Measurements from ENCODE around the gene PPP1R2. TPM values are rescaled to one million over a fixed set of nuclear protein-coding genes. Genes with fewer than 3 reads are reported as not detected.

PPP1R2 gene
- total and polyA plus RNA-seq, 4 donors: 26.2 to 77.0 (median 46.5) TPM

DNA sequence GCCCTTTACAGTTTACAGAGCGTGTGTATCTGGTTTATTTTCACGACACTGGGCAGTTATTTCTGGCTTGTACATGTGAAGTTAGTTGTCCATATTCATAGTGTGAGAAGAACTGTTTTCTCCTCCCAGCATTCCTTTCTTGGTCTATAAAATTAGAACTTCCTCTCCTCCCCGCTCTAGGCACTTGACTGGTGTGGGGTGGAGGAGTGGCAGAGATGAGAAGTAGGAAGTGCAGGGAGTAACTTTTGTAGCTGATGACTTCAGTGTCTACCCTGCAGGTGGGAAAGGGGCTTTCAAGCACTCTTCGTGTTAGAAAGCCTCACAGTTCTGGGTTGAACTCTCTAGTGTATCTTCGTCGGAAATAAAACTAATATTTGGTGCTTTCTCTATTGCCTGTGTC, 27.2 kb upstream of the PPP1R2 start:
- Histone ChIP-seq H3K36me3 (ENCODE audit: control insufficient read depth in 4 of 4, insufficient read depth in 4 of 4, low read length in 4 of 4) (no peaks in the 10 kb centered on the region), H3K27ac (ENCODE audit: low read depth in 1 of 2, low read length in 1 of 2) (no peak overlapping the region), H3K9ac (ENCODE audit: insufficient read depth in 1 of 2, low read length in 2 of 2) (no peak overlapping the region), H3K9me3 (ENCODE audit: control insufficient read depth in 4 of 4, insufficient read depth in 3 of 4, low read length in 3 of 4) (peaks cover 0 to 1% (median 0%) of the 10 kb centered on the region in 4 donors), H3K27me3 (ENCODE audit: control insufficient read depth in 3 of 3, insufficient read depth in 3 of 3, low read length in 2 of 3) (no peaks in the 10 kb centered on the region), H3K4me1 (ENCODE audit: control insufficient read depth in 5 of 5, insufficient read depth in 5 of 5, low read length in 5 of 5) (peaks cover 0 to 8% (median 4%) of the 10 kb centered on the region in 5 donors), H3K4me3 (no peak overlapping the region)
- no peak for ATAC-seq (ENCODE audit: insufficient read depth, low FRiP score)
- 81 to 85% methylated on average over 6 of the region's 6 CpGs for WGBS, 2 donors
- no peak for DNase-seq
- TF ChIP-seq CTCF (IDR thresholded peaks at IDR 0.05; ENCODE audit: control extremely low read depth, extremely low read depth): no peak

DNA sequence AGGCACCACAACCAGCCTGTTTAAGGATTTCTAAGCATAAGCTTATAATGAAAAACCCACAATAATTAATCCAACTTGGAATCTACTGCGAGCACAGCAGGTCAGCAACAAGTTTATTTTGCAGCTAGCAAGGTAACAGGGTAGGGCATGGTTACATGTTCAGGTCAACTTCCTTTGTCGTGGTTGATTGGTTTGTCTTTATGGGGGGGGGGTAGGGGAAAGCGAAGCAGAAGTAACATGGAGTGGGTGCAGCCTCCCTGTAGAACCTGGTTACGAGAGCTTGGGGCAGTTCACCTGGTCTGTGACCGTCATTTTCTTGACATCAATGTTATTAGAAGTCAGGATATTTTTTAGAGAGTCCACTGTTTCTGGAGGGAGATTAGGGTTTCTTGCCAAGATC, 25.5 kb upstream of the PPP1R2 start:
- no peak for ATAC-seq (ENCODE audit: insufficient read depth, low FRiP score)
- no peak for TF ChIP-seq CTCF (IDR thresholded peaks at IDR 0.05; ENCODE audit: control extremely low read depth, extremely low read depth)
- Histone ChIP-seq H3K9ac (ENCODE audit: insufficient read depth in 1 of 2, low read length in 2 of 2) (no peak overlapping the region), H3K36me3 (ENCODE audit: control insufficient read depth in 4 of 4, insufficient read depth in 4 of 4, low read length in 4 of 4) (no peaks in the 10 kb centered on the region), H3K4me3 (no peak overlapping the region), H3K4me1 (ENCODE audit: control insufficient read depth in 5 of 5, insufficient read depth in 5 of 5, low read length in 5 of 5) (peaks cover 0 to 8% (median 4%) of the 10 kb centered on the region in 5 donors), H3K9me3 (ENCODE audit: control insufficient read depth in 4 of 4, insufficient read depth in 3 of 4, low read length in 3 of 4) (peaks cover 0 to 1% (median 0%) of the 10 kb centered on the region in 4 donors), H3K27ac (ENCODE audit: low read depth in 1 of 2, low read length in 1 of 2) (no peak overlapping the region), H3K27me3 (ENCODE audit: control insufficient read depth in 3 of 3, insufficient read depth in 3 of 3, low read length in 2 of 3) (no peaks in the 10 kb centered on the region)
- WGBS, 2 donors: 73 to 81% methylated on average over 5 of the region's 5 CpGs
- no peak for DNase-seq

- Histone ChIP-seq H3K4me1 (ENCODE audit: control insufficient read depth in 5 of 5, insufficient read depth in 5 of 5, low read length in 5 of 5) (peaks cover 0 to 8% (median 0%) of the 10 kb centered on the region in 5 donors), H3K36me3 (ENCODE audit: control insufficient read depth in 4 of 4, insufficient read depth in 4 of 4, low read length in 4 of 4) (no peaks in the 10 kb centered on the region), H3K27ac (ENCODE audit: low read depth in 1 of 2, low read length in 1 of 2) (no peak overlapping the region), H3K27me3 (ENCODE audit: control insufficient read depth in 3 of 3, insufficient read depth in 3 of 3, low read length in 2 of 3) (no peaks in the 10 kb centered on the region), H3K4me3 (no peak overlapping the region), H3K9ac (ENCODE audit: insufficient read depth in 1 of 2, low read length in 2 of 2) (no peak overlapping the region), H3K9me3 (ENCODE audit: control insufficient read depth in 4 of 4, insufficient read depth in 3 of 4, low read length in 3 of 4) (peaks cover 0 to 3% (median 0%) of the 10 kb centered on the region in 4 donors)
- DNase-seq (no peak), ATAC-seq (ENCODE audit: insufficient read depth, low FRiP score) (no peak)
- WGBS, 2 donors: 68 to 74% methylated on average over 6 of the region's 6 CpGs
- no peak for TF ChIP-seq CTCF (IDR thresholded peaks at IDR 0.05; ENCODE audit: control extremely low read depth, extremely low read depth)
These were observed 23.7 kb upstream of the PPP1R2 start for GRCh38 chr3:195566797-195567196.

- H3K27me3 ChIP-seq (ENCODE audit: control insufficient read depth in 3 of 3, insufficient read depth in 3 of 3, low read length in 2 of 3): no peaks in the 10 kb centered on the region
- no peak overlapping the region for H3K27ac ChIP-seq (ENCODE audit: low read depth in 1 of 2, low read length in 1 of 2)
- peaks cover 0 to 3% (median 0%) of the 10 kb centered on the region in 4 donors for H3K9me3 ChIP-seq (ENCODE audit: control insufficient read depth in 4 of 4, insufficient read depth in 3 of 4, low read length in 3 of 4)
- WGBS, 2 donors: 39 to 41% methylated on average over 7 of the region's 7 CpGs
- peaks cover 0 to 3% (median 0%) of the 10 kb centered on the region in 5 donors for H3K4me1 ChIP-seq (ENCODE audit: control insufficient read depth in 5 of 5, insufficient read depth in 5 of 5, low read length in 5 of 5)
- TF ChIP-seq CTCF (IDR thresholded peaks at IDR 0.05; ENCODE audit: control extremely low read depth, extremely low read depth): no peak
- H3K4me3 ChIP-seq: no peak overlapping the region
- no peaks in the 10 kb centered on the region for H3K36me3 ChIP-seq (ENCODE audit: control insufficient read depth in 4 of 4, insufficient read depth in 4 of 4, low read length in 4 of 4)
- DNase-seq (no peak), ATAC-seq (ENCODE audit: insufficient read depth, low FRiP score) (no peak)
- H3K9ac ChIP-seq (ENCODE audit: insufficient read depth in 1 of 2, low read length in 2 of 2): no peak overlapping the region
These were observed 22.6 kb upstream of the PPP1R2 start for GRCh38 chr3:195565716-195566115.

Measured in lung (tissue), 12 donors.